GM10248 (cell line): ENCODE data around the gene POU4F3.
A peak's percentile ranks its signal among the peaks of the same experiment; 100 is the strongest.
"Not testable (repeated sequence)": the region's sequence is repeated elsewhere in the genome, so short reads cannot be mapped to it uniquely, and the experiment has no call there.

Experiments used
- CTCF ChIA-PET: fragments of 300-600 bp; sonication (Branson Sonifier 250); formaldehyde crosslinking; extraction: SDS; loops from one replicate; lab custom pipeline; 2021; ENCODE audit warnings: antibody characterized with exemption; lab: Yijun Ruan, JAX
- POLR2A ChIA-PET: fragments of 350-650 bp; sonication (Branson Sonifier 250); formaldehyde crosslinking; extraction: SDS; loops from one replicate; lab custom pipeline; 2020; ENCODE audit warnings: antibody characterized with exemption; lab: Yijun Ruan, JAX
- DNase-seq: peaks from one replicate; pipeline ENCODE4 v3.0.0; 2012; ENCODE audit errors: extremely low spot score
- TF ChIP-seq, protein P1 (sequence below): IDR thresholded peaks from 2 replicates; pipeline ENCODE4 v1.5.1; 2012; ENCODE audit warnings: mild to moderate bottlenecking, low read depth; ENCODE audit errors: extremely low read depth, missing control alignments, control extremely low read depth

Gene POU4F3, protein sequence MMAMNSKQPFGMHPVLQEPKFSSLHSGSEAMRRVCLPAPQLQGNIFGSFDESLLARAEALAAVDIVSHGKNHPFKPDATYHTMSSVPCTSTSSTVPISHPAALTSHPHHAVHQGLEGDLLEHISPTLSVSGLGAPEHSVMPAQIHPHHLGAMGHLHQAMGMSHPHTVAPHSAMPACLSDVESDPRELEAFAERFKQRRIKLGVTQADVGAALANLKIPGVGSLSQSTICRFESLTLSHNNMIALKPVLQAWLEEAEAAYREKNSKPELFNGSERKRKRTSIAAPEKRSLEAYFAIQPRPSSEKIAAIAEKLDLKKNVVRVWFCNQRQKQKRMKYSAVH

DNA sequence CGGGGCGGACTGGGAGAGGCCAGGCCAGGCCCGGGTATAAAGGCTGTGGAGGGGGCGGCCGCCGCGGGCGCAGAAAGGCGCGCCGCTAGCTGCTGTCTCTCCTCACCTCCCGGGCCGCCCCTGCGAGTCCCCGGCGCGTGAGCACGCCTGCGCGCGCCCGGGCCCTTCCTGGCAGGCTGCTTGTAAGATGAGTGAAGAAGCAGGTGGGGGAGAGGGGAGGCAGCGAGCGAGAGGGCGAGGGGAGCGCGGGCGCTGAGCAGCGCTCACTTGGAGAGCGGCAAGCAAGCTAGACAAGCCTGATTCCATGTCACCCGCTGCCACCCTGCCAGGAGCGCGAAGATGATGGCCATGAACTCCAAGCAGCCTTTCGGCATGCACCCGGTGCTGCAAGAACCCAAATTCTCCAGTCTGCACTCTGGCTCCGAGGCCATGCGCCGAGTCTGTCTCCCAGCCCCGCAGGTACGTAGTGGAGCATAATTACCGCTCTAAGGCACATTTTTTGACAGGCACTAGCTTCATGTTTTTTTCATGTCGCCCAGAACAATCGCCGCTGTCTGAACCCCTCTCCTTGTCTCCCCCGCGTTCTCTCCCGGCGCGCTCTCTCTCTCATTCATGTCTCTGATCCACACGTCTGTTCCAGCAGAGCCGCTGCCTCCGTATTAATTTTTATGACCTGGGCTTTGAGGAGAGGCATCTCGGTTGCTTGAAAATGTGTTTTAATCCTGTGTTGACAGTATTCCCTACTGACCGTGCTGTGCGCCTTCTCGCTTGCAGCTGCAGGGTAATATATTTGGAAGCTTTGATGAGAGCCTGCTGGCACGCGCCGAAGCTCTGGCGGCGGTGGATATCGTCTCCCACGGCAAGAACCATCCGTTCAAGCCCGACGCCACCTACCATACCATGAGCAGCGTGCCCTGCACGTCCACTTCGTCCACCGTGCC is at the start of gene POU4F3:
TSS of gene POU4F3 (plus strand) at position 66 of the 941 bp plus-strand sequence. CDS start at position 340, 274 bp downstream.
- DNase-seq = no peak
- TF ChIP-seq, protein P1, sequence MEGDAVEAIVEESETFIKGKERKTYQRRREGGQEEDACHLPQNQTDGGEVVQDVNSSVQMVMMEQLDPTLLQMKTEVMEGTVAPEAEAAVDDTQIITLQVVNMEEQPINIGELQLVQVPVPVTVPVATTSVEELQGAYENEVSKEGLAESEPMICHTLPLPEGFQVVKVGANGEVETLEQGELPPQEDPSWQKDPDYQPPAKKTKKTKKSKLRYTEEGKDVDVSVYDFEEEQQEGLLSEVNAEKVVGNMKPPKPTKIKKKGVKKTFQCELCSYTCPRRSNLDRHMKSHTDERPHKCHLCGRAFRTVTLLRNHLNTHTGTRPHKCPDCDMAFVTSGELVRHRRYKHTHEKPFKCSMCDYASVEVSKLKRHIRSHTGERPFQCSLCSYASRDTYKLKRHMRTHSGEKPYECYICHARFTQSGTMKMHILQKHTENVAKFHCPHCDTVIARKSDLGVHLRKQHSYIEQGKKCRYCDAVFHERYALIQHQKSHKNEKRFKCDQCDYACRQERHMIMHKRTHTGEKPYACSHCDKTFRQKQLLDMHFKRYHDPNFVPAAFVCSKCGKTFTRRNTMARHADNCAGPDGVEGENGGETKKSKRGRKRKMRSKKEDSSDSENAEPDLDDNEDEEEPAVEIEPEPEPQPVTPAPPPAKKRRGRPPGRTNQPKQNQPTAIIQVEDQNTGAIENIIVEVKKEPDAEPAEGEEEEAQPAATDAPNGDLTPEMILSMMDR = no peak
- CTCF ChIA-PET = interaction anchor here (1.4 kb wide), 1 partner anchor 86 kb away, joined by 3 read pairs; no protein-coding TSS in a partner anchor
- POLR2A ChIA-PET = no interaction called here

DNA sequence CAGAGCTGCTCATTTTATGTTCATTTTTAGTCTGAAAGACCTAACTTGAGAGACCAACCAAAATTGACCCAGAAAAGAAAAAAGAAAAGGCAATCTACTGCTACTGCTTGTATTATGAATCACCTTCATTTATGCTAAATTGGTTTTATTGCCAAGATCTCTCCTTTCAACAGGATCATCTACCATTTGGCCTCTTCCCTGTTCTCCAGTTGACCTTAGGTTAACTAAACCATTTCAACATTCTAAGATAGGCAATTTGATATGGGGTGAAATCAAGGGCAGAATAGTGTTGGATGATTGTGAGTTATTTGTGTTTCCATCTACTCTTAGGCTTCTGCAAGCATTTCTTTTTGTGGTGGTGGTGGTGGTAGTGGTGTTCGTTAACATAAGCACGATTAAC is 48.3 kb upstream of the POU4F3 start:
- ChIA-PET CTCF (interaction anchor here (1.0 to 1.3 kb wide), 2 partner anchors 21 to 151 kb away, joined by 4 to 5 read pairs; no protein-coding TSS in a partner anchor), POLR2A (no interaction called here)
- DNase-seq = no peak
- TF ChIP-seq, protein P1 = no peak

DNA sequence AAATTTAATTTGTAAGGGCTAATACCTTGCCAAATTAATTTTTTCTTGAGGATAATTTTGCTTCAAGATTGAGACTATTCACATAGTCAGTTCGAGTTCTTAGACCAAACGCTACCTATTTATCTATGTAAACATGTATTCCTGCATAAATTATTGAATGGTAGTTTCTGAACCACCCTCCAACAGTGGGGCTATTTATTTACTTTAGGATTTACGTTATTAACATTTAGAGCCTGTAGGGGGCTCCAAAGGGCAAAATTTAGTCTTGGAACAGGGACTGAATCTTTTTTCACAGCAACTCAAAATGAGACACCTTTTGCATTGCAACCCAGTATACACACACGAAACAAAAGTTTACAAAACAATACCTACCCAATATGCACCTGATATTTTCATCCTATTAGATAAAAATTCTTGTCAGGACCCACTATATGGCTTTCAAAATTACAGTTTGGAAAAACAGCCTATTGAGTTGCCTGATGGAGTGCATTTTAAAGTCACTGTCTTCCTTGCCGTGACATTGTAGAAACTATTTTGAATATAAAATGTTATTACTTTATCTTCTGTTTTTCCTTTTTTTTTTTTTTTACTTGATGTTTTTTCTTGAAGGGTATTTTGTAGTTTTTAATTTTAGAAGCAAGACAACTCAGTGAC is 47.1 kb upstream of the POU4F3 start:
- ChIA-PET POLR2A (no interaction called here), CTCF (interaction anchor here (0.6 to 1.3 kb wide), 2 partner anchors 17 to 134 kb away, joined by 3 to 4 read pairs; no protein-coding TSS in a partner anchor)
- DNase-seq = peak; percentile 52
- TF ChIP-seq, protein P1 = peak; percentile 50

DNA sequence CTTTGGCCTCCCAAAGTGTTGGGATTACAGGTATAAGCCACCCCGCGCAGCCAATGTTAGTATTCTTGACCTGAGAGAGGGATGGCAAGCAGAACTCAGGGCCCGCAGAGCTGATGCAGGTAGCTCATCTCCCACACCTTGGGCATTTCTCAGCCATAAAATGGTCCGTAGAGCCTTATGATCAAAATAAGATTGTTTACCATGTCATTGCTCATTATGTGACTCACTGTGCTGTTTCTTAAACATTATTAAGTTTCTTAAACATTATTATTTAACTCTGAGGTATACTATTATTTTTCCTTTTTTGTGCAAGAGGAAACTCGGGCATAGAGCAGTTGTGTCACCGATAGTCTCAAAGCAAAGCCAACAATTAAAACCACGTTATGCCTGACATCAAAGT is 42.4 kb upstream of the POU4F3 start:
- ChIA-PET CTCF (no interaction called here), POLR2A (no interaction called here)
- TF ChIP-seq, protein P1 = no peak
- DNase-seq = no peak

DNA sequence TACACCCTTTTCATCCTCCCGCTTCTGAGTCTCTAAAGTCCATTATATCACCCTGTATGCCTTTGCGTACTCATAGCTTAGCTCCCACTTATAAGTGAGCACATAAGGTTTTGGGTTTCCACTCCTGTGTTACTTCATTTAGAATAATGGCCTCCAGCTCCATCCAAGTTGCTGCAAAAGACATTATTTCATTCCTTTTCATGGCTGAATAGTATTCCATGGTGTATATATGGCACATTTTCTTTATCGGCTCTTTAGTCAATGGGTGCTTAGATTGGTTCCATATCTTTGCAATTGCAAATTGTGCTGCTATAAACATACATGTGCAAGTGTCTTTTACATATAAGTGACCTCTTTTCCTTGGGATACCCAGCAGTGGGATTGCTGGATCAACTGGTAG is 39.7 kb upstream of the POU4F3 start:
- CTCF ChIA-PET = interaction anchor here (1.2 kb wide), 2 partner anchors 17 to 129 kb away, joined by 3 to 5 read pairs; no protein-coding TSS in a partner anchor
- DNase-seq, POLR2A ChIA-PET: not testable (repeated sequence)

DNA sequence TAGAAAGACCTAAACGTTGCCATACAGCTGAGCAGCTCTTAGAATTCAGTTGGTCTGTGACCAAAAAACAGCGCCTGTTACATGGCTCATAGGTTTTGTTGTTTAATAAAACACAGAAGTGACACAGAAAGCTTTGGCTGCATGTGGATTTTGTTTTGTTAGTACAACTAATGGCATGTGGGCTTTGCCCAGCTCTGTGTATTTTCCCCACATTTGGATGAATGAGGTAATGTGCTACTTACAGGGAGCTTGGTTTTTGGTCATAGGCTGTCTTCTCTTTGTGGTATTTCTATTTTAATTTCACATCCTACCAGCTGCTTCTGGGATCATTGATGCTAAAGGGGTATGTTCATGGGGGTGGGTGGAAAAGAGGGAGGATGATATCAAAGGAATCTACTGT is 37.0 kb upstream of the POU4F3 start:
- POLR2A ChIA-PET = no interaction called here
- CTCF ChIA-PET = interaction anchor here (1.8 kb wide), 1 partner anchor 18 kb away, joined by 5 read pairs; no protein-coding TSS in a partner anchor
- TF ChIP-seq, protein P1 = no peak
- no peak for DNase-seq
